GM18526 (cell line): Measurements from ENCODE around the gene SLC25A25.

Source experiments
- POLR2A ChIP-seq: IDR thresholded peaks from 3 replicates; pipeline ENCODE4 v1.6.1; 2011; ENCODE audit not compliant: insufficient read length; ENCODE audit errors: extremely low read depth

Gene SLC25A25

DNA sequence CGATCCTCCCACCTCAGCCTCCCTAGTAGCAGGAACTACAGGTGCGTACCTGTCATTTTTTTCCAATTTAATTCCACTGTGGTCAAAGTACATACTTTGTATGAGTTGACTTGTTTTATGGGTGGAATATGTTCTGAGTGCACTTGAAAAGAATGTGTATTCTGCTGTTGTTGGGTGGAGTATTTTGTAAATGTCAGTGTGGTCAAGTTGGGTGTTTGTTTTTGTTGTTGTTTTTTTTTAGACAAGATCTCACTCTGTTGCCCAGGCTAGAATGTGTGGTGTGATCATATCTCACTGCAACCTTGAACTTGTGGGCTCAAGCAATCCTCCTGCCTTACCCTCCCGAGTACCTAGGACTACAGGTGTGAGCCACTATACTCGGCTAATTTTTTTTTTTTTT, 17.9 kb downstream of the SLC25A25 start:
- TF ChIP-seq POLR2A, result no peak

DNA sequence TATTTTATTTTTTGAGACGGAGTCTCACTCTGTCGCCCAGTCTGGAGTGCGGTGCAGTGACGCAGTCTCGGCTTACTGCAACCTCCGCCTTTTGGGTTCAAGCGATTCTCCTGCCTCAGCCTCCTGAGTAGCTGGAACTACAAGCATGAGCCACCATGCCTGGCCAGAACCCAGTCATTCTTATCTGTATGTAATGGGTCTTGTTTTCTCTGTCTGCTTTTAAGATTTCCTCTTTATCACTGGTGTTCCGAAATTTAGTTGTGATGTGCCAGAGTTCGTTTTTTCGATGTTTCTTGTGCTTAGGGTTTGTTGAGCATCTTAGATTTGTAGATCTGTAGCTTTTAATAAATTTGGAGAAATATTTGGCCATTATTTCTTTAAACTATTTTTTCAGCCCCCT, 19.2 kb downstream of the SLC25A25 start:
- no peak for TF ChIP-seq POLR2A

DNA sequence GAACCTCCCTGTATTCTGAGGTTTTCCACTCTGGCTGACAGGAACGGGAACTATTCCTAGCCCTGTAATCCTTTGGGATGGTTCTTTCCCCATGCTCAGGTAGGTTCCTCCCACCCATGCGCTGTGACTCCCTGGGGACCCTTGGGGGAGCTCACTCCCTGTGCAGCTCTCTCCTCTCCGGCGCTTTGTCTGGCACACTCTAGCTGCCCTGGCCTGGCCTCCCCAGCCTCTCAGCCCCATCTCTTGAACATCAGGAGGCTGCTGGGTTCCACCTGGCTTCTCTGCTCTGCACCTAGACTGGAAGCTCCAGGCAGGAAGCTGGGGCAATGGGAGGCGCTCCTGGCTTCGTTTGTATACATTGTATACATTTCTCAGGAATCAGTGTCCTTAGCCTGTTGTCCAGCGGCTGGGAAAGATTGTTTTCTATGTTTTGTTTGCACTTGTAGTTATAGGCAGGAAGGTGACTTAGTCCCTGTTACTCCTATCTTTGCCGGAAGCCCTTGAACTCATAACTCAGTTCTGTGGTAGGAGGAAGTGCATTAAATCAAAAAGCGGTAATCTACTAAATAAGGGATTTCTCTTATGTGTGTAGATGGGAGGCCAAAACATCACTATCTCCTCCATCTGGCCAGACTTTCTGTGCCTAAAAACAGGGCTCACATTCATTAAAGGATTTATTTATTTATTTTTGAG, 20.4 kb downstream of the SLC25A25 start:
- TF ChIP-seq POLR2A, result no peak

DNA sequence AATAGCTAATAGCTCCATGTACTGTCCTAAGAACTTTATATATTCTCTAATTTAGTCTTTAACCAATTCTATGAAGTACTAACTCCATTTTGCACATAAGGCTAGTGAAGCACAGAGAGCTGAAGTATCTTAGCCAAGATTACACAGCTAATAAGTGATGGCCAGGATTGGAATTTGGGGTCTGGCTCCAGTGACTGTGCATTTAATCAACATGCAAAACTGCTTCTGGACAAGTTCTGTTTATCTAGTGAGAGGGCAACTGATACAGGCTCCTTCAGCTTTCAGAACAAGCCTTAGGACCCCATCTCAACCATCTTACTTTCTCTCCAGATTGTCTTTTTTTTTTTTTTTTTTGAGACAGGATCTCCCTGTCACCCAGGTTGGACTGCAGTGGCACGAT, 21.3 kb downstream of the SLC25A25 start:
- TF ChIP-seq POLR2A, result no peak

DNA sequence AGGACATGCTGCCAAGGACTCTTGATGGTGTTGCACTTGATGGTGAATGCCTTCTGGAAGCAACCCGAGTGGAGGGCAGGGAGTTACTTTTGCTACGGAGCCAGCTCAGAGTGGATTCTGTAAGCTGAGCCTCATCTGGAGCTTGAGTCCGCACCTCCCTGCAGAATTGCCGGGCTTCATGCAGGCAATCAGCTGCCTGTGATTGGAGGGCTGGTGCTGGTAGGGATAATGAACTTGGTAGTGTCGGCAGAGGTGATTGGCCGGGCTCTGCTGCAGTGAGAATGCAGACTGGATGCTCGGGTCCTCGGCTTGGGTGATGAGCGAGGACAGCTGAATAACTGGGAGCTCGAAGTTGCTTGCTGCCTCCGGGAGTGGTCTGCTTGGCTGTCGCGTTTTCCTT, 23.1 kb downstream of the SLC25A25 start:
- TF ChIP-seq POLR2A, result no peak

DNA sequence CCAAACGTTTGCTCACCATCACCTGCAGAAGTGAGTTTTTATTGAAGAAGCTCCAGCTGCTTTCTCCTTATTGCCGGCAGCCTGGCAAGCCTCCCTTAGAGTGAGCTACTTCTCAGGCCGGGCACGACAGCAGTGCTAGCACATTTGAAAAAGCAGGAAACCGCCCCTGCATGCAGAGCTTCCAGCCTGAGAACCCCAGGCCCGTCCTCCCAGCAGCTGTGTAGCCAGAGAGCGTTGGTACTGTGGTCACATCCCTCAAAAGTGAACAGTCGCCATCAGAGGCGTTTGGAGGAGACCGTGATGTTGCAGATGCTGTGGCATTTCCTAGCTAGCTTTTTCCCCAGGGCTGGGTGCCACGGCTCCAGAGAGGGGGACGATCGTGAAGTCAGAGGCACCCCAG, 23.5 kb downstream of the SLC25A25 start:
- no peak for TF ChIP-seq POLR2A

DNA sequence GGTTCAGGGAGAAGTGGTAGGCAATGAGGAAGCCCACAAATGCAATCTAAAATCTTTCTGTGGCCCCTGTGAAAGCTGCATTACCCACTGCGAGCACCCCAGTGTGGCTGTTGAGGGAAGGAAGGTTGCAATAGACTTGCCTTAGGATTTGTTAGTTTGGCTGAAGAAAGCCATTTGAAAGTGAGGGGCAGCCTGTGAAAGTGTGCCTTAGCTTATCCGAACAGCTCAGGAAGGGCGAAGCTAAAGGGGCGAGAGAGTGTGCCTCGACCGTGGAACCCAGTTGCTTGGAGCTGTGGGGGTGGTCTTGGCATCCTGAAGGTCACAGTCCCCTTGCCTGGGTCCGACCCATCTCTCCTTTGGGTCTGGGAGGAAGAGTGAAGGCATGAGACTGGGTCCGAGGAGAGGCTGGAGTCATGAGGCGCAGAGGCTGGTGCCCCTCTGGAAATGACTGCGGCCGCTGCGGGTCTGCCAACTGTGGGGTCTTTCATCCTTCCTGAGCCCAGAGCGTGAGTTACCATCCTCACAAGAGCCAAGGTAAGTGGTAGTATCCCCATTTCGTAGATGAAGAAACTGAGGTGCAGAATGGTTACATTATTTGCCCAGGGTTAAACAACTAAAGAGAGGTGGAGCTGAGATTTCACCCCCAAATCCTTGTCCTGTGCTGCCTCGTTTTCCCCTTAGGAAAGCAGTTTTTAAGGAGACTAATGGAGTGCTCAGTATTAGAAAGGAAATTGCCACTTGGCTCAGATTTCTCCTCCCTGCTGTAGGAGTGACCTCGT, 24.4 kb downstream of the SLC25A25 start:
- no peak for TF ChIP-seq POLR2A

DNA sequence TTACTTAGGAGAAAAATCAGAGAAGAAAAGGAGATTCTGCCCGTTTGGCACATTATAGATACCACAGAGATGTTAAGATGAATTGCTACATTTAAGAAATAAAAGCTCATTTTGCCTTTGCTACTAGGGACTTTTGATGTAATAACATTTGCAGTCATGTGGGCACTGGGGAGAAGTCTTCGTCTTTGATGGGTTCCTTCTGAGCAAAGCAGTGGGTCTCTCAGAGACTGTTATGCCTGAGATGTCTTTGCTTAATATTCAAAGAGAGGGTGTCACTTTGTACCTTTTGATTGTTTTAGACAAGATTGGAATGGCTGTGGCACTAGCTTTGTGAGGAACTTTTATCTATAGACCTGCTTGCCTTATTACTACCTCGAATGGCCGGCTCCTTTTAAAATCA, 25.0 kb downstream of the SLC25A25 start:
- no peak for TF ChIP-seq POLR2A

DNA sequence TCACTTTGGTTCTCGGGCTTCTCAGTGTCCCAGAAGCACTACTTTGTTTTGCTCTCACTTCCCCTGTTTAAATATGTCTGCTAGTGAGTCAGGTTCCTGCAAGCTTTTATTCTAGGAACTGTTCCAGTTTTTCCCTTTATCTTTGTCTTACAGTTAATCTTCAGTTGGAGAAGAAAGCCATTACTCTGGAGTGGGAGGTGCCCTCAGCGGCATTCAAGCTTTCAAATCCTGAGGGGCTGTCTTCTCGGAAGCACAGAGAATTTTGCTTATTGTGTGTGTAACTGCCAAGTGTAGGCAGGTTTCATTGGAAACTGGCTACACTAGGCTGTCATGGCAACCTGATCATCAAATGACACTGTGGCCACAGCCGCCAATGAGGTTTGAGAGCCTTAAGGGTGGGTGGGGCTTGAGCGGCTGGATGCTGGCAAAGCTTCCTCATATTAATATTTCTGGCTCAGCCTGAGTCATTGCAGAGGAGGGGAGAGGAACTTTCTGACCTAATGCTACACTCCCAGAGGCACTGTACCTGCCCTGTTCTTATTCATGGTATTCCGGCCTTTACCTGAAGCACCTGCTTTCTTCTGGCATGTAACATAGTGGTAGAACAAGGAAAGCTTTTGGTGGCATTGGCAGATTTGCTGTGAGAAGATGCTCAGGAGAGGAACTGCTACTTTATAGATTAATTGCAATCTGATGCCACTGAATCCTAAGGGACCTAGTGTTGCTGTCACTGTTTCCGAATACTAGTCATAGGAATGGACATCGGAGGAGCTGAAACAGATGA, 26.3 kb downstream of the SLC25A25 start:
- TF ChIP-seq POLR2A, result no peak

DNA sequence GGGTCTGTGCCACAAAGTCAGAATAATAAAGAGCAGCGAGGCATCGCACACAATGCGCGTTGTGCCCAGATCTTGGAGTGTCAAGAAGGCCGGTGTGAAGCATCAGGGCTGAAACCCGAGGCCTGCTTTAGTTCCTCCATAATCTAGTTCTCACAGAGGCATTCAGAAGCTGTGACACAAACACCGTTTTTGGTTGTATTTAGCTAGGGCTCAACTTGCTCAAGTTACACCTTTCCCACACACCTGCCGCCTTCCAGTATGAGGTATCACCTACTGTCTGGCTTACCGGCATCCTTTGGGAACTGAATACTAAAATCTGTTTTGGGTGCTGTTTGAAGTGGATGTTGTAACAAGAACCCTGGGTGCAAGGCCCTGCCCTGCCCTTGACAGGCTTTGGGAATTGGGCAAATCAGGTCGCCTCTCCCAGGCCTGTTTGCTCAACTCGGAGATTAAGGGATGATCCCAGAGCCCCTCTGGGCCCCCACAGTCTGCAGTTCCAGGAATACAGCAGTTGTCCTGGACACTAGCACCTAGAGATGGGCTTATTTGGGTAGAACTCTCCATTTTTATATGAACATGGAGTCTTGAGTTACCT, 27.0 kb downstream of the SLC25A25 start:
- TF ChIP-seq POLR2A, result no peak

DNA sequence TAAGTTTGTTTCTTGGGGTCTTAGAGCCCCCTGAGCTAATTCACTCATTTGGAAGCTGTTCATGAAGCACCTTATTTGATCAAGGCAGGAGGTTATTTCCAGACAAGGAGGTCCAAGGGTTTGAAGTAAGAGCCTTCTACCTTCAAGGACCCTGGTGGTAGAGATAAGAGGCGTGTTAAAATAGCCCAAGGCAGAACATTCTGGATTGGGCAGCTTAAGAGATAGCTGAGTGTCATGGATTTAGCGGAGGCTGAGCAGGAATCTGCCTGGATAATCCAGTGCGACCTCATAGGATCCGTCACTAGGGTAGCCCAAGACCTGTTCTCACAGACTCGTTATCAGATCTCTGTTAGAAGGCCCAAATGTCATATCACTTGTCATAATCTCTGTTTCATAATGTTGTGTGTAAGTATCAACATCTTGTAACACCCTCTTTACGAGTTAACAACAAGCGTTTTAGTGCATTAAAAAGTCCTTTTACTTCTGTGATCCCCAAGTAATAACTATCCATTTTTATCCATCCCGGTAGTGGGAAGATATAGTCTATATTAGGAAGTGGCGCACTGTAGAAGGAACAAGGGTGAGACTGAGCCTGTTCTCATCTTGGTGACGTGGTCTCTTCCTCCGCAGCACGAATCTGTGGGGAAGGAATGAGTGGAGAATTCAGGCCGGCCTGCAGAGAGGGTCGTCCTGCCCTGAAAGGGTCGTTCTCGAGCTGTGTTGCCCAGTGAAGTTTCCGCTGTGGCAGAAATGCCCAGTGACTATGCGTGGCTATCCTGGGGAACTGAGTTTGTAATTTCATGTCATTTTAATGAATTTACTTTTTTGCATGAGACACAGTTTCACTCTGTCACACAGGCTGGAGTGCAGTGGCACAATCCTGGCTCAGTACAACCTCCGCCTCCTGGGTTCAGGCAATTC, 28.8 kb downstream of the SLC25A25 start:
- no peak for TF ChIP-seq POLR2A

DNA sequence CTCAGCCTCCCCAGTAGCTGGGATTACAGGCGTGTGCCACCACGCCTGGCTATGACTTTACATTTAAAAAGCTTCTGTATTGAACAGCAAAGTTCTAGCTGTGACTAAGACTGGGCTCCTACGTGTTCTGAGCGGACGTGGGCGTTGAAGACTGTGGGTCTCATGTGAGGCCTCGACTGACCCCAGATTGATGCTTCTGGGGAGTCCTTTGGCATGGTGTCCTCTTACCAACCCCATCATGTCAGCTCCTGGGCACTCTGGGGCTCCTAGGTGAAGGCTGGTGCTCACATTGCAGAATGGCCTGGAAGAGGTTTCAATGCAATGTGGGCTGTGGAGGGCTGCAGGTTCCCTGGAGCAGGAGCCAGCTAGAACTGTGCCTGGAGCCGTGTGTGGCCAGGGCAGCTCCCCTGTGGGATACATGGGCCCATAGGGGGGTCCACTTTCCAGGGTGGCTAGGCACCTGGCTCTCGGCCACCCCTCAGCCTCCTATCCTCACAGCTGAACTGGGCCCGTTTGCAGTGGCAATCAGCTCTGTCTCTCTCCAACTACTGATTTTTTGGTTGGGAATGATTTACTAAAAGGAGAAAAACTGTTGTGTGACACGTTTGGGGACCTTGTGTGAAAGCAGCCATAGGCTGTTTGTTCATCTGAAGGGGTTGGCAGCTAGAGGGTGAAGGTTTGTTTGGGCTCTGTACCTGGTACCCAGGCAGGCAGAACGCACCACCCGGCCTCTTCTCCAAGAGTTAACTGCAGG, 29.7 kb downstream of the SLC25A25 start:
- TF ChIP-seq POLR2A, result no peak

DNA sequence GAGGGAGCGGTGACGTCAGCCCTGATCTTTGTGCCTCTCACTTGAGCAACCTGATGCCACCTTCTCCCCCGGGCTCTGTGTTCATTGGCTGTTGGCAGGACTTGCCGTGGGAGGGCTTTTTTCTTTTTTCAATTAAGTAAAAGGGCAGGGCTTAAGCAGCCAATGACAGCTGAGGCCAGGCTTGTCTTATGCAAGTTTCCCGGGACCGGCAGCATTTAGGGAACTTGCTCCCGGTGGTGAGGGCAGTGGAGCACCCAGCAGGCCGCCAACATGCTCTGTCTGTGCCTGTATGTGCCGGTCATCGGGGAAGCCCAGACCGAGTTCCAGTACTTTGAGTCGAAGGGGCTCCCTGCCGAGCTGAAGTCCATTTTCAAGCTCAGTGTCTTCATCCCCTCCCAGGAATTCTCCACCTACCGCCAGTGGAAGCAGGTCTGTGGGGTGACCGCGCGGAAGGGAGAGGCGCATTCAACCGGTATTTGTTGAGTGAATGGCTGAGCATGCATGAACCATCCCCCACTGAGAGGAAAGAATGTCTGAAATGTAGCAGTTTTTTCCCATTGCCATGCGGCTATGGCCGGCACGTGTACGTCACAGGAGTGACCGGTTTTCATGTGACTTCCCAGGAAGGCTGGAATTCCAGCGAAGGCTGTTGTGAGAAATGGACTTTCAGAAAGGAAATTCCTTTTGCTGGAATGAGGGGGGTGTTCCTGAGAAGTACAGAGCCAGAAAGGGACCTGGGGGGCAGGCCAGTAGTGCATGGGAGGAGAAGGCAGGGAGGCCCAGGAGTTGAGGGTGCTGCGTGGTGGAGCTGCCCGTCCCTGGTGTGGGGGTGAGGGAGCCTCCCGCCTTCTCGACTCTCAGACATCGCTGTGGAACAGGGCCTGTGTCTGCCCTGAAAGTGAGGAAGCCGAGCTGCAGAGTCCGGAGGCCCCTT, 30.5 kb downstream of the SLC25A25 start:
- no peak for TF ChIP-seq POLR2A
